H1 (cell line): ENCODE measurements around the gene DDIAS. TPM values are rescaled to one million over a fixed set of nuclear protein-coding genes. Genes with fewer than 3 reads are reported as not detected.

ENCODE experiments used
- CTCF ChIA-PET: fragments of 300-600 bp; sonication (Branson Sonifier 250); formaldehyde crosslinking; loops from one replicate; lab custom pipeline; 2021; ENCODE audit not compliant: partially characterized antibody; lab: Charles Lee
- POLR2A ChIA-PET: fragments of 300-600 bp; sonication (Branson Sonifier 250); formaldehyde crosslinking; loops from one replicate; lab custom pipeline; 2021; ENCODE audit warnings: inconsistent platforms; ENCODE audit not compliant: partially characterized antibody; lab: Charles Lee
- DNase-seq, 2 experiments: peaks; one replicate each; pipeline versions ENCODE4 v3.0.0 to v3.0.0-alpha.2; 2010 to 2022; ENCODE audit warnings: low spot score in 2 of 2, low read depth in 1 of 2, mixed read lengths in 1 of 2
- FAIRE-seq: peaks from 2 replicates; lab custom pipeline; 2011; peaks lifted over from hg19 to GRCh38; lab: Jason Lieb, UNC
- H2AFZ ChIP-seq: 2 replicates; pipeline ENCODE4 v1.8.1; 2012; ENCODE audit warnings: low read length, inconsistent platforms
- H2AK5ac ChIP-seq: 2 replicates; pipeline ENCODE4 v1.6.1; 2013; ENCODE audit warnings: low read depth, low read length
- H2BK120ac ChIP-seq: replicated peaks from 2 replicates; pipeline ENCODE3; 2013; ENCODE audit warnings: low read depth, low read length, inconsistent platforms
- H2BK12ac ChIP-seq: 2 replicates; pipeline ENCODE4 v1.6.1; 2013; ENCODE audit warnings: low read depth, low read length
- H2BK15ac ChIP-seq: 2 replicates; pipeline ENCODE4 v1.6.1; 2013; ENCODE audit warnings: low read length
- H2BK20ac ChIP-seq: 2 replicates; pipeline ENCODE4 v1.6.1; 2013; ENCODE audit warnings: low read length
- H2BK5ac ChIP-seq: 2 replicates; pipeline ENCODE4 v1.6.1; 2013; ENCODE audit warnings: low read depth, low read length
- H3K14ac ChIP-seq: 2 replicates; pipeline ENCODE4 v1.6.1; 2013; ENCODE audit warnings: inconsistent platforms; ENCODE audit not compliant: insufficient read length
- H3K18ac ChIP-seq: 2 replicates; pipeline ENCODE4 v1.6.1; 2013; ENCODE audit warnings: low read length; ENCODE audit errors: extremely low read depth
- H3K23ac ChIP-seq: 2 replicates; pipeline ENCODE4 v1.6.1; 2013; ENCODE audit warnings: inconsistent platforms; ENCODE audit not compliant: insufficient read length
- H3K23me2 ChIP-seq: 2 replicates; pipeline ENCODE4 v1.6.1; 2013; ENCODE audit warnings: low read depth, low read length
- H3K27ac ChIP-seq: 2 replicates; pipeline ENCODE4 v1.6.1; 2011; ENCODE audit warnings: low read depth, low read length, inconsistent platforms
- H3K27me3 ChIP-seq, 4 experiments: replicated peaks in 1 of 4; 1 replicate in 1 of 4; 2 replicates in 3 of 4; pipeline versions ENCODE4 v1.6.1 to v1.8.1; 2011 to 2013; ENCODE audit warnings: low read length in 3 of 4, mild to moderate bottlenecking in 3 of 4, inconsistent platforms in 2 of 4, mixed read lengths in 2 of 4, moderate library complexity in 1 of 4; ENCODE audit not compliant: control insufficient read depth in 3 of 4, insufficient read depth in 3 of 4; ENCODE audit errors: extremely low read depth in 1 of 4
- H3K36me3 ChIP-seq, 4 experiments: 2 replicates each; pipeline versions ENCODE4 v1.6.1 to v1.8.1; 2011 to 2013; ENCODE audit warnings: mild to moderate bottlenecking in 4 of 4, low read length in 3 of 4, moderate library complexity in 2 of 4, control low read depth in 1 of 4, inconsistent platforms in 1 of 4; ENCODE audit not compliant: insufficient read depth in 4 of 4, control insufficient read depth in 2 of 4
- H3K4ac ChIP-seq: replicated peaks from 2 replicates; pipeline ENCODE3; 2013; ENCODE audit warnings: low read length, low read depth, mixed read lengths, inconsistent platforms; ENCODE audit not compliant: insufficient read length
- H3K4me1 ChIP-seq, 4 experiments: replicated peaks in 1 of 4; 1 replicate in 1 of 4; 2 replicates in 3 of 4; pipeline versions ENCODE4 v1.6.1 to v1.8.1; 2011 to 2013; ENCODE audit warnings: low read length in 3 of 4, inconsistent platforms in 2 of 4, mixed read lengths in 1 of 4; ENCODE audit not compliant: insufficient read depth in 4 of 4, control insufficient read depth in 3 of 4
- H3K4me2 ChIP-seq, 2 experiments: 2 replicates each; pipeline versions ENCODE4 v1.6.1 to v1.8.1; 2011 to 2013; ENCODE audit warnings: low read depth in 2 of 2, low read length in 2 of 2, control low read depth in 1 of 2, inconsistent platforms in 1 of 2, mild to moderate bottlenecking in 1 of 2; ENCODE audit not compliant: insufficient read depth in 1 of 2
- H3K4me3 ChIP-seq, 4 experiments: fragments of 200-600, 300-600 bp in 1 of 4; sonication (generic), shearing (Covaris generic), sonication (Bioruptor Twin) in 1 of 4; 2 replicates each; pipeline versions ENCODE4 v1.5.1 to v1.8.1; 2011 to 2016; ENCODE audit warnings: low read length in 4 of 4, low read depth in 3 of 4, control low read depth in 2 of 4, inconsistent platforms in 2 of 4, mild to moderate bottlenecking in 2 of 4, mixed read lengths in 1 of 4, moderate library complexity in 1 of 4; ENCODE audit not compliant: insufficient read depth in 2 of 4; ENCODE audit errors: extremely low read depth in 1 of 4
- H3K56ac ChIP-seq: replicated peaks from 2 replicates; pipeline ENCODE3; 2013; ENCODE audit warnings: low read depth, mild to moderate bottlenecking, mixed read lengths, low read length, inconsistent platforms; ENCODE audit not compliant: insufficient read length
- H3K79me1 ChIP-seq: 2 replicates; pipeline ENCODE4 v1.6.1; 2013; ENCODE audit warnings: low read depth, low read length, control low read depth
- H3K79me2 ChIP-seq, 2 experiments: 2 replicates each; pipeline versions ENCODE4 v1.6.1 to v1.8.1; 2012 to 2013; ENCODE audit warnings: low read length in 2 of 2, mild to moderate bottlenecking in 2 of 2, inconsistent platforms in 1 of 2; ENCODE audit not compliant: insufficient read depth in 2 of 2, control insufficient read depth in 1 of 2
- H3K9ac ChIP-seq, 4 experiments: replicated peaks in 1 of 4; 1 replicate in 1 of 4; 2 replicates in 3 of 4; pipeline versions ENCODE4 v1.6.1 to v1.8.1; 2011 to 2013; ENCODE audit warnings: low read depth in 3 of 4, low read length in 3 of 4, control low read depth in 2 of 4, mild to moderate bottlenecking in 2 of 4, moderate library complexity in 2 of 4, inconsistent platforms in 1 of 4; ENCODE audit errors: extremely low read depth in 1 of 4
- H3K9me3 ChIP-seq, 2 experiments: 2 replicates each; pipeline versions ENCODE4 v1.6.1 to v1.8.1; 2012 to 2013; ENCODE audit warnings: mild to moderate bottlenecking in 2 of 2, moderate library complexity in 2 of 2, control low read depth in 1 of 2, inconsistent platforms in 1 of 2, low read depth in 1 of 2, low read length in 1 of 2, mixed read lengths in 1 of 2; ENCODE audit not compliant: insufficient read depth in 2 of 2
- H4K20me1 ChIP-seq, 2 experiments: replicated peaks in 1 of 2; 2 replicates each; pipeline versions ENCODE3 to v1.8.1; 2011 to 2013; ENCODE audit warnings: inconsistent platforms in 2 of 2, low read length in 2 of 2, mild to moderate bottlenecking in 1 of 2; ENCODE audit not compliant: insufficient read depth in 2 of 2, control insufficient read depth in 1 of 2
- H4K5ac ChIP-seq: 2 replicates; pipeline ENCODE4 v1.6.1; 2013; ENCODE audit warnings: low read length, low read depth, mixed read lengths, inconsistent platforms; ENCODE audit not compliant: insufficient read length
- H4K8ac ChIP-seq: 2 replicates; pipeline ENCODE4 v1.8.0; 2013; ENCODE audit warnings: mild to moderate bottlenecking, moderate library complexity, low read length, inconsistent platforms; ENCODE audit not compliant: insufficient read depth; ENCODE audit errors: extremely low read depth
- H4K91ac ChIP-seq: replicated peaks from 2 replicates; pipeline ENCODE3; 2013; ENCODE audit warnings: low read length, mixed read lengths, inconsistent platforms; ENCODE audit not compliant: insufficient read length
- FOSL1 ChIP-seq: IDR thresholded peaks from 2 replicates; pipeline ENCODE4 v1.6.1; 2011; ENCODE audit warnings: mild to moderate bottlenecking, low read depth, low read length, moderate library complexity; ENCODE audit not compliant: insufficient read depth
- RAD21 ChIP-seq, 2 experiments: IDR thresholded peaks in 1 of 2; conservative IDR thresholded peaks in 1 of 2; 2 replicates each; pipeline ENCODE4 v1.6.1; 2011; ENCODE audit warnings: low read depth in 2 of 2, low read length in 2 of 2, improper control_type of control experiment in 1 of 2, inconsistent platforms in 1 of 2, mild to moderate bottlenecking in 1 of 2, moderate library complexity in 1 of 2
- SP1 ChIP-seq: IDR thresholded peaks from 2 replicates; pipeline ENCODE4 v1.6.1; 2011; ENCODE audit warnings: low read depth, low read length
- TAF7 ChIP-seq: optimal IDR thresholded peaks from 2 replicates; pipeline ENCODE3; 2011; ENCODE audit warnings: low read depth, mild to moderate bottlenecking, inconsistent platforms, low read length, moderate library complexity, borderline replicate concordance
- TCF12 ChIP-seq: IDR thresholded peaks from 2 replicates; pipeline ENCODE4 v1.6.1; 2011; ENCODE audit warnings: low read depth, mild to moderate bottlenecking, low read length
- WGBS, 2 experiments: shearing (Covaris generic) in 1 of 2; methylation state at CpG; one replicate each; pipeline versions ENCODE4 v1.1.6 to v1.1.7; 2013 to 2015; ENCODE audit warnings: low lambda C conversion rate in 2 of 2, mixed read lengths in 2 of 2, inconsistent platforms in 1 of 2, low coverage in 1 of 2, missing lambda C conversion rate in 1 of 2; ENCODE audit not compliant: insufficient replicate concordance in 2 of 2, insufficient coverage in 1 of 2, insufficient read length in 1 of 2; ENCODE audit errors: extremely low coverage in 1 of 2, missing lambda C conversion rate in 1 of 2; 5-methylcytosine and 5-hydroxymethylcytosine counted together
- polyA plus RNA-seq, 7 experiments: library from polyadenylated mRNA; depleted of rRNA in 3 of 7; stranded (reverse) in 5 of 7; unstranded in 2 of 7; fragments of >200 nt in 5 of 7; fragments of 200-250 nt in 2 of 7; gene quantifications; 1 replicate in 5 of 7; 2 replicates in 1 of 7; 4 replicates in 1 of 7; pipeline versions ENCODE4 v1.2.1 to v1.2.3, GENCODE V29; 2011 to 2013; ENCODE audit warnings: missing spikeins in 2 of 7, mixed read lengths in 2 of 7
- total RNA-seq: library from RNA; stranded (reverse); fragmentation: NEBNext Ultra II Directional; extraction: Animal tissue kit (Norgen Biotek cat#: 25700); gene quantifications from 2 replicates; pipeline ENCODE4 v1.2.1, GENCODE V29; 2021
- TF ChIP-seq, protein P1 (sequence below), 3 experiments: IDR thresholded peaks; 1 replicate in 2 of 3; 2 replicates in 1 of 3; pipeline versions ENCODE4 v1.5.1 to v1.6.1; 2011; ENCODE audit warnings: low read length in 3 of 3, mild to moderate bottlenecking in 3 of 3, inconsistent platforms in 2 of 3, low read depth in 1 of 3, moderate library complexity in 1 of 3; ENCODE audit not compliant: insufficient read depth in 1 of 3; ENCODE audit errors: control extremely low read depth in 1 of 3
- TF ChIP-seq, protein P2 (sequence below): IDR thresholded peaks from 2 replicates; pipeline ENCODE4 v1.6.1; 2012; ENCODE audit warnings: low read length, inconsistent platforms

DDIAS gene
- total and polyA plus RNA-seq, 2 of the 8 experiments (the other 6 are each of a cell fraction or from before 2014, with no cell fraction given): 11.6 to 25.7 TPM

DNA sequence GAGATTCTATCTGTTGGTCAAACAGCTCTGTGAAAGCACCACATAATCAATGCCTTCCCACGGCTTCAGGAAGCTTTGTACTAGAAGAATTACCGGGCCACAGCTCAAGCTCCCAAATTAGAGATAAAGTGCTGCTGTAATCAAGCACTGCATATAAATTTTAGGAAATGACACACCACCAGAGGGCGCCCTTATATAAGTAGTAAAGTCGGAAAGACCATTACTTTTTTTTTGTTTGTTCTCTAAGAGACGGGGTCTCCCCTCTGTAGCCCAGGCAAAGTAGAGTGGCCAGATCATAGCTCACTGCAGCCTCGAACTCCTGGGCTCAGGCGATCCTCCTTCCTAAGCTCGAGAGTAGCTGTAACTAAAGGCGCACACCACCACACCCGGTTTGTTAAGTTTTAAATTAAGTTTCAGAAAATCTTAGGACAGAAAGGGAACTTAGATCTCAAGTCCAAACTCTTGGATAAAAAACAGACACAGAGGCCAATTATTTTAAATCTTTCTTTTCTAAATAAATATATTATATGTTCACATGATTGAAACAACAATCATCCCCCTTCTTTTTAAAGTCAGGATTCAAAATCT lies 33.9 kb upstream of the DDIAS start:
- no peak overlapping the region for H3K4me2 ChIP-seq
- H3K9me3 ChIP-seq: no peaks in the 10 kb centered on the region
- no peaks in the 10 kb centered on the region for H3K23me2 ChIP-seq
- no peak overlapping the region for H3K27ac ChIP-seq
- H2BK12ac ChIP-seq: no peak overlapping the region
- H4K8ac ChIP-seq: no peak overlapping the region
- no peak overlapping the region for H2BK5ac ChIP-seq
- H2AK5ac ChIP-seq: no peak overlapping the region
- no peak overlapping the region for H4K5ac ChIP-seq
- H3K4ac ChIP-seq: no peak overlapping the region
- FAIRE-seq (no peak), DNase-seq (peak; percentile 9 to 83)
- no peak overlapping the region for H2AFZ ChIP-seq
- H3K36me3 ChIP-seq: no peaks in the 10 kb centered on the region
- H4K20me1 ChIP-seq: no peaks in the 10 kb centered on the region
- H3K18ac ChIP-seq: no peak overlapping the region
- no peak overlapping the region for H3K14ac ChIP-seq
- no peak overlapping the region for H3K9ac ChIP-seq
- no peak overlapping the region for H2BK20ac ChIP-seq
- POLR2A ChIA-PET: interaction anchor here (0.9 kb wide), 1 partner anchor 53 kb away, joined by 3 read pairs; no protein-coding TSS in a partner anchor
- H4K91ac ChIP-seq: no peak overlapping the region
- H3K27me3 ChIP-seq: no peaks in the 10 kb centered on the region
- no peaks in the 10 kb centered on the region; the same call in 1 of the 2 replicates for H3K79me1 ChIP-seq
- TF ChIP-seq, protein P1, sequence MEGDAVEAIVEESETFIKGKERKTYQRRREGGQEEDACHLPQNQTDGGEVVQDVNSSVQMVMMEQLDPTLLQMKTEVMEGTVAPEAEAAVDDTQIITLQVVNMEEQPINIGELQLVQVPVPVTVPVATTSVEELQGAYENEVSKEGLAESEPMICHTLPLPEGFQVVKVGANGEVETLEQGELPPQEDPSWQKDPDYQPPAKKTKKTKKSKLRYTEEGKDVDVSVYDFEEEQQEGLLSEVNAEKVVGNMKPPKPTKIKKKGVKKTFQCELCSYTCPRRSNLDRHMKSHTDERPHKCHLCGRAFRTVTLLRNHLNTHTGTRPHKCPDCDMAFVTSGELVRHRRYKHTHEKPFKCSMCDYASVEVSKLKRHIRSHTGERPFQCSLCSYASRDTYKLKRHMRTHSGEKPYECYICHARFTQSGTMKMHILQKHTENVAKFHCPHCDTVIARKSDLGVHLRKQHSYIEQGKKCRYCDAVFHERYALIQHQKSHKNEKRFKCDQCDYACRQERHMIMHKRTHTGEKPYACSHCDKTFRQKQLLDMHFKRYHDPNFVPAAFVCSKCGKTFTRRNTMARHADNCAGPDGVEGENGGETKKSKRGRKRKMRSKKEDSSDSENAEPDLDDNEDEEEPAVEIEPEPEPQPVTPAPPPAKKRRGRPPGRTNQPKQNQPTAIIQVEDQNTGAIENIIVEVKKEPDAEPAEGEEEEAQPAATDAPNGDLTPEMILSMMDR (IDR thresholded peaks at IDR 0.05; ENCODE audit: control extremely low read depth in 1 of 3, insufficient read depth in 1 of 3, low read depth in 1 of 3, low read length in 3 of 3): peak in 2 of 3 experiments; percentile 58 to 66; a peak in 3 of 4 replicates
- TF ChIP-seq TCF12: no peak
- no peak for TF ChIP-seq FOSL1
- TF ChIP-seq RAD21 (IDR thresholded peaks at IDR 0.05 in 1 of 2, conservative IDR thresholded peaks at IDR 0.05 in 1 of 2; ENCODE audit: low read depth in 2 of 2, low read length in 2 of 2): peak; percentile 75 to 84
- TF ChIP-seq TAF7: no peak
- 0 out of 2 replicates have a peak, but pooled peaks have one; percentile 19 for TF ChIP-seq SP1
- TF ChIP-seq, protein P2, sequence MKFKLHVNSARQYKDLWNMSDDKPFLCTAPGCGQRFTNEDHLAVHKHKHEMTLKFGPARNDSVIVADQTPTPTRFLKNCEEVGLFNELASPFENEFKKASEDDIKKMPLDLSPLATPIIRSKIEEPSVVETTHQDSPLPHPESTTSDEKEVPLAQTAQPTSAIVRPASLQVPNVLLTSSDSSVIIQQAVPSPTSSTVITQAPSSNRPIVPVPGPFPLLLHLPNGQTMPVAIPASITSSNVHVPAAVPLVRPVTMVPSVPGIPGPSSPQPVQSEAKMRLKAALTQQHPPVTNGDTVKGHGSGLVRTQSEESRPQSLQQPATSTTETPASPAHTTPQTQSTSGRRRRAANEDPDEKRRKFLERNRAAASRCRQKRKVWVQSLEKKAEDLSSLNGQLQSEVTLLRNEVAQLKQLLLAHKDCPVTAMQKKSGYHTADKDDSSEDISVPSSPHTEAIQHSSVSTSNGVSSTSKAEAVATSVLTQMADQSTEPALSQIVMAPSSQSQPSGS: 0 out of 2 replicates have a peak, but pooled peaks have one; percentile 38
- TF ChIP-seq, all 59 proteins: peak for 4
- WGBS, 2 experiments: 36% methylated on average over 10 of the region's 10 CpGs; no CpG with 5 or more reads in 1 of the 2 experiments
- Histone ChIP-seq H3K79me2 (no peaks in the 10 kb centered on the region), H2BK120ac (no peak overlapping the region), H3K4me1 (peaks cover 0 to 3% (median 0%) of the 10 kb centered on the region in 4 experiments; a peak in 1 of 7 replicates), H3K23ac (no peak overlapping the region), H3K4me3 (no peak overlapping the region), H3K56ac (no peak overlapping the region), H2BK15ac (no peak overlapping the region)
- CTCF ChIA-PET: interaction anchor here (0.6 to 6.8 kb wide), 60 partner anchors 8 to 1023 kb away, joined by 3 to 82 read pairs (median 4); partner anchors contain the start of genes DDIAS, FAM181B and PRCP
